GM19397 (cell line): ENCODE measurements around the gene ADAMTS10.
"Not testable (repeated sequence)": the region's sequence is repeated elsewhere in the genome, so short reads cannot be mapped to it uniquely, and the experiment has no call there.

Experiments used
- ATAC-seq: cut with Tn5 transposase; IDR thresholded peaks from one replicate; pipeline ENCODE4 v1.9.1; 2021; ENCODE audit warnings: mild to moderate bottlenecking, moderate library complexity; ENCODE audit not compliant: unreplicated experiment

ADAMTS10 gene

DNA sequence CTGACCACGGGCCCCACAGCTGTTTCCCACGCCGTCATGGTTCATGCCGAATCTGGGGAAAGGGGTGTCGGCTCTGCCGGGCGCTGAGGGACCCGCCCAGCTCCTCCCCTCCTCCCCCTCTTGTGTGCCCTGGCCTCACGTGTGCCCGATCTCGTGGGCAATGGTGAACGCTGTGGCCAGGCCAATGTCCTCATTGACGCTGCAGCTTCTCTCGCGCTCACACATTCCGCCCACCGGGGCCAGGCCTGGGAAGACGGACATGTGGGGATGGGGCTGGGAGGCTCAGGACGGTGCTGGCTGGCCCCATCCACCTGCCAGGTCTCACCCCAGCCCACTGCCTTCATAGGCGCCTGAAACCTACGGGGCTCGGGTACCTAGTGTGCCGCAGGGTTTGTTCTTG, 14.3 kb downstream of the ADAMTS10 start:
- ATAC-seq, result no peak

DNA sequence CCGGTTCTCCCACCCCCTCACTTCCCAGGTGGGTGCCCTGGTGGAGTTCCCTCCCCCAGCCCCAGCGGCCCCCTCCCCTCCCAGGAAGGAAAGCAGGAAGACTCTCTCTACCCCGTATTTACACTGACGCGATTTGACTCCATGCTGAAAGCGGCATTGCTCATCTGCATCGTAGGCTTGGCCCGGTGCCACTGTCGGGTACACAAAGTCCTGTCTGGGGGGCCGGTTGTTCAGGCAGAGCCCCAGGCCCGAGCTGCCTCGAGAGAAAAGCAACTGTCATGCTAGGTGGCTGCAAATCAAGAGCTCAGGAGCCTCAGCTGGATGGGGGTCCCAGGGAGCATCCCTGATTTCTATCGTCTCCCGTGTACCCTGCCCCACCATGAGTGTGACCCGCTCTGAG, 14.9 kb downstream of the ADAMTS10 start:
- no peak for ATAC-seq

DNA sequence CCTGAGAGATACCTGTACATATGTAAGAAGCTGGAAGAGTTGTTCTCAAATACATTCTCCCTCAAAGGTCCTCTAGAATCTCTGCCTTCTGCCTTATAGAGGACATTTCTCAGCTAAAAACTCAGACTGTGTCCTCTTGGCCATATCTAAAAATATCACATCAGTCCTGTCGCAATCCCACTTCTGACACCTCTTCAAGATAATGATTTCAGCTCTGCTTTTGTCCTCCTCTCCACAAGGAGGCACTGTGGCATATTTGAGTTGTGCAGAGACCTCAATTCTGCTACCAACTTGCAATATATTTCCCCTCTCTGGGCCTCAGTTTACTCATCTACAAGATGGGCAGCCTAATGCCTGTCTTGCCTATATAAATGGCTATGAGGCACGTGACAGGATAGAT, 16.6 kb downstream of the ADAMTS10 start:
- no peak for ATAC-seq

DNA sequence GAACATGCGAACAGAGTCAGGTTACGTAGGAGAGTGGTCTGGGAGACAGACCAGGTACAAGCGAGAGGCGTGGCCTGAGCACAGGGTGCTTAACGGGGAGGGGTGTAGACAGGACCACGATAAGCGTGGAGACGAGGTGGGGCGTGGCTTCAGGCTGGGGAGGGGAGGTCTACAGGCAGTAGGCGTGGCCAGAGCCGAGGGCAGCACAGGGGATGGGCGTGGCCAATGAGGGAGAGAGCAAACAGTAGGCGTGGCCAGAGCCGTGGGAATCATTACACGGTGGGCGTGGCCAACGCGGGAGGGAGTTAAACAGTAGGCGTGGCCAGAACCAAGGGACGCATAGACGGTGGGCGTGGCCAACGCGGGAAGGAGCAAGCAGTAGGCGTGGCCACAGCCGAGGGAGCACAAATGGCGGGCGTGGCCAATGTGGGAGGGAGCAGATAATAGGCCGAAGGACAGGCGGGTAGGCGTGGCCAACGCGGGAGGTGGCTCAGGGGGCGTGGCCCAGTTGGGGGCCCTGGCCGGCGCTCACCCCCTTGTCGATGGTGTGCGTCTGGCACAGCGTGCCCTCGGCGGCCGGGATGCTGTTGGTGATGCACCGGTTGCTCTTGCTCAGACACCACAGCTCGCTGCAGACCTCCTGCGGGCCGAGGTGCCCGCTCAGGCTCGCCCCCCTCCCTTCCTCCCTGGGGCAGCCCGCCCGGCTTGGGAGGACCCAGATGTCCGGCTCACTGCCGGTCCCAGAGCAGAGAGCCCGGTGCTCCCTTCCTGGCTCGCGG, 18.1 kb downstream of the ADAMTS10 start:
- ATAC-seq, result no peak

DNA sequence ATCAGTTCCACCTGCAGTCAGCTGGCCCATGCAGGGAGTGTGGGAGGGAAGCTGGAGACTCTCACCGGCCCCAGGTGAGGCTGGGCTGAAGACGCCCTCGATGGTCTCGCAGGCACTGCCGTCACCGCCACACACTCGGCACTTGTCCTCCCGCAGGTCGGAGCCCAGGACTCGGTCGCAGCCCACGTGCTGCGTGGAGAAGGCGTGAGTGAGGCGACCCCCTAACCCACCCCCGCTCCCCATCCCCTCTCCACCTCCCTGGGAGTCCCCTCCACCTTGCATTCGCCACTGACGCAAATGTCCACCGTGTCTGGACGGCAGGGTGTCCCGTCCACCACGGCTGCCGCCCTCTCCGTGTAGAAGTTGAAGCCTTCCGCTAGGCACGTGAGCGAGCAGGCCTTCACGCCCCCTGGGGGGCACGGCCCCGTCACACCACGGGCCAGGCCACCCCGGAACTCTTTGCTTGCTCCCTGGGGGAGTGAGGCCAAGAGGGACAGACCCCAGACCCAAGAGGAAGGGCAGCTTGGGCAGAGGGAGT, 21.3 kb downstream of the ADAMTS10 start:
- ATAC-seq, result no peak

DNA sequence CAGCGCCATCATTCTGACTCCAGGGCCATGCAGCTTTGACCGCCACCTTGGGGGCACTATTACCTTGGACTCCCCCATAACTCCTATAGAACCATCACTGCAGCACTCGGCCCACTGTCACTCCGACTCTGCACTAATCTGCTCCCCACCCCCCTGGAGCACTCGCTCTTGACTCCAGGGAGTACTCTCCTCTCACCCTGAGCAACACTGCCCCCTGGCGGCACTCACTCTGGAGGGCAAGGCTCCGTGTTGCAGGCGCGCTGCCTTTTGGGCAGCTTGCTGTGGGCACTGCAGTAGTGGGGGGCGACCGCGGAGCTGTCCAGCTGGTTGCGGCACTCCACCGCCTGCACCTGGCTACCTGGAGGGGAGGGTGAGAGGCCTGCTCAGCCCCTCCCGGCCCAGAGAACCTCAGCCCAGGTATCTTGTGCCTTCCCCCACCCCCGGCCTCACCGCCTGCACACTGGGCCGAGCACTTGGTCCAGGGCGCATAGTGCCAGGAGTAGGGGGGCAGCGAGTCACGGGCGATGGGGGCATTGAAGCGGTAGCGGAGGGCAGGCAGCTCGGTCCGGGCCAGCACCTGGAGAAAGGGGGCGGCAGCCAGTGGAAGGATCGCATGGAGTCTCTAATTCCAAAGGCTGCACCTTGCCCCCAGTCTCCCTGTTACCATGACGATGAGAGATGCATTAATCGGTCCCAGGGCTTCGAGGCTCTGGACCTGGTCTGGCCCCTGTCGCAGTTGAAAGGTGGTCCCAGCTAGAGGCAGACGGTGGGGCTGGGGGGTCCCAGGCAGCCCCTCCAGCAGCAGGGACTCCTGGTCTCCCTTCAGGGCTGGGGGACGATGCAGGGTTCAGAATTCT, 24.4 kb downstream of the ADAMTS10 start:
- ATAC-seq, result no peak

DNA sequence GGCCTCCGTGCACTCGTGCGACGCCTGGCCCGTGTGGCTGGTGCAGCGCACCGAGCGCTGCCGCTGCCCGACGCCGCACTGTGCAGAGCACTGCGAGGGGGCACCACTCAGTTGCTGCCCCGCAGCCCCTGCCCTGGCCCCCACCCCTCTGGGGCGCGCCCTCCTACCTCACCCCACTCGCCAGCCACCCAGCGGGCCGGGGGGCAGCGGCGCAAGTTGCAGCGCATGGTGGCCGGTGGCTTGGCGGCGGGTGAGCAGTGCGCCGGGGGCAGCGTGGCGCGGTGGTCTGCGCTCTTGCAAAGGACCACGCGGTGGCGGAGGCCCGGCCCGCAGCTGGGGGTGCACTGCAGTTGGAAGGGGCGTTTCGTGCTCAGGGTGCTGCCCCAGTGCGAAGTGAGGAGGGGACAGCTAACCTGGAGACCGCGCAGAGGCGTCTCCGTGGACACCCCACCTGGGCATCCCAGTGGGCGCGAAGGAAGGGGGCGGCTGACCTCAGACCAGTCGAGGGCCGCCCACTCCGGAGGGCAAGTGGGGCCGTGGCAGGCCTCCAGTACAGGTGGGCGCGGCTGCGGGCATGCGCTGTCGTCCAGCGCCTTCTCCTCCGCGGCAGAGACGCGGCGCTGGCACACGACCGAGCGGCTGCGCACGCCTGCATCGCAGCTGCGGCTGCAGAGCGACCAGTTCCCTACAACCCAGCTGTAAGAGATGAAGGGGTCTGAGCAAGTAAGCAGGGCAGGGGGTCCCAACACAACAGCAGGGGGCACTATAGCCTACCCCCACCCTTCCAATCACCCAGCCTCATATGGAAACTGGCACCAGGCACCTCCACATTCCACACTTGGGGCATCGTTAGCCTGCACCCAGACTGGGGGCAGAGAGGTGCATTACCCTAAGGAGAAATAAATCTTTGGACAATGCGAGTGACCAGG, 25.3 kb downstream of the ADAMTS10 start:
- no peak for ATAC-seq

DNA sequence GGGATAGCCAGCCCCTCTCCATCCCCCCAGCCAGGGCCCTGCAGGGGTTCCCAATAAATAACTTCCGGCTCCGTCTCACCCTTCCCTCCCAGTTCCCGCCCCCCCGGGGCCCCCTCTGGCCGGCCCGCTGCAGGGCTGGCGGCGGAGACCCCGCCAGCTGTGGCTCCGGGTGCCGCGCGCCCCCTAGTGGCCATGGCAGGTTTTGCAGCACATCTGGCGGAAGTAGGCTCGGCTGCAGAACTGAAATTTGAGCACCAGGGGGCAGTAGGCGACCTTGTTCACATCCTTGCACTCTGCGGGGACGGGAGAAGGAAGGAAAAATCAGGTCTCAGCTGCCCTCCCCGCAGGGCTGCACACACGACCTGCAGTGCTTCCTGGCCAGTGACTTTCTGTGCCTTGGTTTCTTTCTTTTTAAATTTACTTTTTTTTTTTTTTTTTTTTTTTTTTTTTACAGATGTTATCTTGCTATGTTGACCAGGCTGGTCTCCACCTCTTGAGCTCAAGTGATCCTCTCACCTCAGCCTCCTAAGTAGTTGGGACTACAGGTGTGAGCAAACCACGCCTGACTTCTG, 29.7 kb downstream of the ADAMTS10 start:
- ATAC-seq, result no peak

DNA sequence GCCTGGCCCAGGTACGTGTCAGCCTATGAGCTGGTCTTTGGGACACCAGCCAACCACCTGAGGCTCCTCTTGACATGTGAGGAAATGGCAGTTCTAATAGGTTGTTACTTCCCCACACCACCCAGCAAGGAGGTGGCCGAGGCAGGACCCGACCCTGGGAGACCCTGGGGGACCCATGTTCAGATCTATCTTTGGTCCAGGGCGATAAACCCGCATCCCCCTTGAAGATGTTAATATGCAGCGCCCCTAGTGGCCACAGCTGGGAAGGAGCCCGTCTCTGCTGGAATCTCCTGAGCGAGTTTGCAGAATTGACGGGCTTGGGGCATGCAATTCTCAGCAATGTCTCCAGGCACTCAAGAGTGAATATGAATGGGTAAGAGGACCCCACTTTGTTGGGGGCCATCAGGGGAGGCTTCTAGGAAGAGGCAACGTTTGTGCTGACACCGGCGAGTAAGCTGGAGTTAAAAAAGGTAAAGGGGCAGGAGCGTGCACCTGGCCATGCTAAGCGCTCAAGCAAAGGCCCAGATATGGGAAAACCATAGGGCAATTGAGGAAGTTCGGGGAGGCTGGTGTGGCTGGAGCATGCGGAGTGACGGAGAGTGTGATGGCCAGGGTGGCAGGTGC, 31.8 kb downstream of the ADAMTS10 start:
- ATAC-seq, result no peak

DNA sequence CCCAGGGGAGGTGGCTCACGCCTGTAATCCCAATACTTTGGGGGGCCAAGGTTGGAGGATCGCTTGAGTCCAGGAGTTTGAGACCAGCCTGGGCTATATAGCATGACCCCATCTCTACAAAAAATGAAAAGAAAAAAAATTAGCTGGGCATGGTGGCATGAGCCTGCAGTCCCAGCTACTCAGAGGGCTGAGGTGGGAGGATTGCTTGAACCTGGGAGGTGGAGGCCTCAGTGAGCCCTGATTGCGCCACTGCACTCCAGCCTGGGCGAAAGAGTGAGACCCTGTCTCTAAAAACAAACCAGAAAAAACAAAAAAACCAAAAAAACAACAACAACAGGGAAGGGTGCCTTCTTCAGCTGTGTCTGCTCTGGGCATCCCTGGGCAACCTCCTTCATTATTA, 32.8 kb downstream of the ADAMTS10 start:
- no peak for ATAC-seq

DNA sequence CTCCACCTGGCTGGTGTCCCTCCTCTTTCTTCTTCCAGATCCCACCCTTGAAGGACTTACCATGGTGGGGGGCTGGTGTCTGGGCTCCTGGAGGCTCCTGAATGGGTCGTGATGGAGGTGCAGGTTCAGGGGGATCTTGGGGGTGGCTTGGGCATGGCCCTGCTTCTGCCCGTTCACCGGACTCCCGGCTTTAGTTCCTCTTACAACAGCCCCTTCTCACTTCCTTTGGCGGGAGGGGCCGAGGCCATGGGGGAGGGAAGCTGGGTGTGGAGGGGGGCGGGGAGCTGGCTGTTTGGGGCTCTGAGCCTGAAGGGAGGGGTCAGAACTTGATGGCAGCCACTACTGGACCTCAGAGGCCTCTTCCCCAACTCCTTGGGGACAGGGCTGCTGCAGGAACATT, 33.3 kb downstream of the ADAMTS10 start, which contains the start of gene MYO1F:
Gene MYO1F, minus strand, starts transcription at position 196 of the 400 bp plus-strand sequence. Its CDS starts 133 bp downstream, at position 63.
- ATAC-seq, result no peak

DNA sequence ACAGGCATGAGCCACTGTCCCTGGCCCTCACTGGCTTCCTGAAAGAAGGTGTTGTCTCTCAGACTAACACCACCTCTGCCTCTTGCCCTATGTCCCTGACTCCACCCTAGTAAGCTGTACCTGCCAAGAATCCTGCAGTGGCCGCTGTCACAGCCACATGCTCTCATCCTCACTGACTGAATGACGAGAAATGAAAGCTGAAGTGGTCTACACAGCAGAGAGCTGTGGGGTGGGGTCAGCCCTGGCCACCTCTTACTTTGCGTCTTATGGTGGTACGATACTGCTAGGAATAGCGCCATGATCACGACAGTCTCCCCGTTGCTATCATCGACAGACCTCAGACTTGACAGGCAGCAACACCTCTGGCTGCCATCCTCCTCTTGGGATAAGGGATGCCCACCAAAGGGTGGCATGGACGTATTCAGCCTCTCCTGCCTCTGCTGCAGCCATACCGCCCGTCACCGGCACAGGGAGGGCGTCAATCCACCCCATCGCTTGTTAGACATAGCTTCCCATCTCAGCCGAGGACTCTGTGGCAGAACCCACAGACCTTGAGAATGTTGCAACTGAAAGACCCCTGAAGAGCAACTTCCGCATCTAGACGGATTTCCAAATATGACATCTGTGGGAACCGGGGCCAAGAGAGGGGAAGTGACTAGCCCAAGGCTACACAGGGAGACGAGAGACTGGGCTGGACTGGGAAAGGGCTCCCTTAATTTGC, 34.1 kb downstream of the ADAMTS10 start:
- no peak for ATAC-seq

DNA sequence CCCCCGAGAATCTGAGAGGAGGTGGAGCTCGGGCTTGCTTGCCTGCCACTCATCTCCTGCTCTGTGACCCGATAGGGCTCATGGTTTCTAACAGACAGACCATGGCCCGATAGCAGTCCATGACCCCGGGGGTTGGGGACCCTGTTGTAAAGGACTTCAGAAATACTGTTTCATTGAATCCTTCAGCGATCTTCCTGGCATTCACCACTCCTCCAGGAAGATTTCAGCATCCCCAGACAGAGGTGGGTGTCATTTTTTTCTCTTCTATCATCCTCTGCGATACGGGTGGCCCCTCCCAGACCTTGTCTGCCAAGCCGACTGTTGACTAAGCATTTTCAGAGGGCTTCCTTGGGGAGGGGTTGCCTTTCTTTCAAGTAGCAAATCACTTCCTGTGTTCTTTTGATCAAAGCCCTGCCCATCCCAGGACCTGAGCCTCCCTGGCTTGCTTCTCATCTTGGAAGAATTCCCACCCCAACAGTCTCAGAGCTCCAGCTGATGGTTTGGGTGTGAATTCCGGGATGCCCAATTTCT, 35.0 kb downstream of the ADAMTS10 start:
- no peak for ATAC-seq

DNA sequence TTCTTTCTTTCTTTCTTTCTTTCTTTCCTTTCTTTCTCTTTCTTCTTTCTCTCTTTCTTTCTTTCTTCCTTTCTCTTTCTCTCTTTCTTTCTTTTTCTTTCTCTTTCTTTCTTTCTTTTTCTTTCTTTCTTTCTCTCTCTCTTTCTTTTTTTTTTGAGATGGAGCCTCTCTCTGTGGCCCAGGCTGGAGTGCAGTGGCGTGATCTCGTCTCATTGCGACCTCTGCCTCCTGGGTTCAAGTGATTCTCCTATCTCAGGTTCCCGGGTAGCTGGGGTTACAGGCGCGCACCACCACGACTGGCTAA, 35.9 kb downstream of the ADAMTS10 start:
- not testable (repeated sequence) for ATAC-seq

DNA sequence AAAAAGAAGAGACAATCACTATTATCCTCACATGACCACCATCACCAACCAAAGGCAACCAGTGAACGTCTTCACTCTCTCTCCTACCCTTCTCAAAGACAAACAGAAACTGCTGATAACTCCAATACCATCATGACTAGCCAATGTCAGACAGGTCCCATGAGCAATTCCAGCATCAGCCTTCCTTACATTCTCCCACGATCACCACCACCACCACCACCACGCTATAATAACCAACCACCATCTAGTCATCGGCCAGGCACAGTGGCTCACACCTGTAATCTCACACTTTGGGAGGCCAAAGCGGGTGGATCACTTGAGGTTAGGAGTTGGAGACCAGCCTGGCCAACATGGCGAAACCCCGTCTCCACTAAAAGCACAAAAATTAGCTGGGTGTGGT, 37.2 kb downstream of the ADAMTS10 start:
- ATAC-seq, result no peak

DNA sequence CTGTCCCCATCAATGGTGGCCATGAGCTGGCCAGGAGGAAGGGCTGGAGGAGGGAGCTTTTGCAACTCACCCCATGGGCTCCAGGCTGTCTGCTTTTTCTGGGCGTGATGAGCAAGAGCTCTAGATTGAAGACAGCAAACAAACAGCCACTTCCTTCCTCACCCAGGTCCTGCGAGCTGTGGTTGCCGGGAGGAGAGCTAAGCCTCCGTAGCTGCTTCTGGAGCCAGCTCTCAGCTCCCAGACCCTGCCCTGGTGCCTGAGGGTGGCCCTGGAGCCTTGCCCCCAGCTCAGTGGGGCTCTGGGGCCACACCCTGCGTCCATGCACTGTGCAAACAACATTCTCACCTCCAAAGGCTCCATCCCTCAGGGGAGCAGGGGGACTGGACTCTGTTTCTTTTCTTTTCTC, 39.5 kb downstream of the ADAMTS10 start:
- ATAC-seq, result no peak

DNA sequence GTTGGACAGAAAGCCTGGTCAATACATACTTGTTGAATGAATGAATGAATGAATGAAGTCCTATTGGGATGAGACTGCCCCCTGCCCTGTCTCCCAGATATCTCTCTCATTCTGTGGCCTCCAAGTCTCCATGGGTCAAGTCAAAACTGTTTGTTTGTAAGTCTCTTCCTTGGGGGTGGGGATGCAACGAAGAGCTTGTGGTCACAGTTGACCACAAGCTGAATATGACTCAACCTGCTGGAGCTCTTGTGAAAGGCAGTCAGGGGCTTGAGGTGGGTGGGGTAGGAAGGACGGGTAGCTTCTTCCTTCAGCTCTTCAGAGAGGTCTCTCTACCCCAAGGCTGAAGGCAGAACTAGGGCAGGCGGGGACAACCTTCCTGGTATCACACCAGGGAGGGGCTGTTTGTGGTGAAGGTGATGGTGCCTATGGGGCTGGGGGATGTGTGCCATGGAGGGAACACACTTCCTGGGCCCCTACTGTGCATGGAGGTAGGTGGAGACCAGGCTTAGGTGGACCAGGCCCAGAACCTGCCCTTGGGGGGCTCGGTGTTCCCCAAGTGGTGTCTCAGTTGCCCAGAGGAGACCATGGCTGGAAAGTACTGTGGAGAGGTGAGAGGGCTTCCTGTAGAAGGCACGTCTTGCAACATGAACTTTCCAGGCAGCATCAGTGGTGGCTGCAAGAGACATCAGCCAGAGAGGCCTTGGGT, 41.3 kb downstream of the ADAMTS10 start:
- peak; percentile 60 for ATAC-seq

DNA sequence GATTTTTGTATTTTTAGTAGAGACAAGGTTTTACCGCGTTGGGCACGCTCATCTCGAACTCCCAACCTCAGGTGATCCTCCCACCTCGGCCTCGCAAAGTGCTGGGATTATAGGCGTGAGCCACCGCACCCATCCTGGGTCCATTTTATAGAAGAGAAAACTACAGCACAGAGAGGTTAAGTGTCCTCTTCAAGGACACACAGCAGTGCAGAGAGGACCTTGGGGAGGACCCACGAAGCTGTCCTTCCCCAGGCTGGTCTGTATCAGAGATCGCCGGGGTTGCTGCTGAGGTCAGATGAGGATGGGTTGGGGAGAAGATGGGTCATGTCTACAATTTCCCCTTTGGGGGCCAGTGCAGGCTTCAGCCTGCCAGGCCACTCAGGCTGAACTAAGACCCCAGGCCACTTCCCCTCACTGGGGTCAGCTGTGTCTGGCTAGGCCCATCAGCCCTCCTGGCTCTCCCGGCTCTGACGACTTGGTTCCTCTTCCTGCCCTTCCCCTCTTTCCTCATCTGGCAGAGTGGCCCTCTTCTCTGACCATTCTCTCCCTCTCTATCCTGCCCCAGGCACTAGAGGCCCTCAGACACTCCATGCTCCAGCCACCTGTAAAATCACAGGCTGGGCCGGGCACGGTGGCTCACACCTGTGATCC, 42.9 kb downstream of the ADAMTS10 start:
- ATAC-seq, result no peak
